Measurements from ENCODE around the gene SHTN1. TPM values are rescaled to one million over a fixed set of nuclear protein-coding genes. Genes with fewer than 3 reads are reported as not detected.

SHTN1 gene
- total and polyA plus RNA-seq, 2 of the 4 experiments (the other 2 are of a cell fraction) = 0.54 to 2.3 TPM

- no TSS peak for BruUV-seq (replicated peaks)
- Histone ChIP-seq H3K4me1 (ENCODE audit: control insufficient read depth, insufficient read depth, low read length) (no peaks in the 10 kb centered on the region), H3K56ac (ENCODE audit: extremely low read depth, insufficient read depth, low read length) (no peak overlapping the region), H3K27ac (ENCODE audit: insufficient read depth, low read length) (no peak overlapping the region), H4K91ac (ENCODE audit: insufficient read depth, low read depth, low read length) (no peak overlapping the region), H3K4me3 (ENCODE audit: insufficient read depth, low read depth, low read length) (no peak overlapping the region), H3K23ac (ENCODE audit: low read depth, low read length) (no peak overlapping the region), H3K27me3 (ENCODE audit: control insufficient read depth, insufficient read depth, low read length) (peaks cover 4% of the 10 kb centered on the region; the same call in 1 of the 2 replicates), H3K79me1 (ENCODE audit: low read depth in 1 of 2, low read length in 2 of 2) (no peaks in the 10 kb centered on the region), H2BK5ac (ENCODE audit: low read depth, low read length, poor library complexity, severe bottlenecking) (no peak overlapping the region), H3K9me1 (ENCODE audit: insufficient read depth, low read length) (no peaks in the 10 kb centered on the region), H2BK120ac (ENCODE audit: low read depth, low read length) (no peak overlapping the region), H3K4me2 (ENCODE audit: low read depth, low read length) (no peak overlapping the region), H2BK15ac (ENCODE audit: low read depth, low read length) (no peak overlapping the region), H2AK9ac (replicated peaks; ENCODE audit: low read depth, low read length, poor library complexity) (no peak overlapping the region), H3K36me3 (ENCODE audit: control insufficient read depth, insufficient read depth, low read length) (no peaks in the 10 kb centered on the region), H3K14ac (replicated peaks; ENCODE audit: low read depth, low read length) (no peak overlapping the region), H3K18ac (ENCODE audit: low read depth, low read length) (no peak overlapping the region), H4K5ac (ENCODE audit: low read depth, low read length) (no peak overlapping the region), H4K8ac (ENCODE audit: low read depth in 2 of 2, low read length in 2 of 2) (no peak overlapping the region), H3K4ac (ENCODE audit: low read depth, low read length) (no peak overlapping the region), H2AFZ (replicated peaks; ENCODE audit: low read length, poor library complexity) (no peak overlapping the region), H3K9me3 (ENCODE audit: control insufficient read depth, insufficient read depth, low read length) (no peaks in the 10 kb centered on the region), H2AK5ac (ENCODE audit: low read depth, low read length) (no peak overlapping the region), H3K9ac (ENCODE audit: low read depth, low read length) (no peak overlapping the region), H4K20me1 (ENCODE audit: insufficient read depth, low read length) (no peaks in the 10 kb centered on the region), H2BK20ac (ENCODE audit: low read depth, low read length) (no peak overlapping the region)
- CTCF ChIA-PET = no interaction called here
- no peak for DNase-seq
- no CpG with 5 or more reads among the region's 2 CpGs for WGBS, 2 experiments (ENCODE audit: extremely low coverage in 2 of 2, insufficient read length in 1 of 2)
- POLR2A ChIA-PET (ENCODE audit: unreplicated experiment) = no interaction called here
- no peak for ATAC-seq (ENCODE audit: low read depth)
- TF ChIP-seq RCOR1 (IDR thresholded peaks at IDR 0.05; ENCODE audit: insufficient replicate concordance, low read length) (no peak), CHD1 (IDR thresholded peaks at IDR 0.05; ENCODE audit: low read depth, low read length) (no peak), CEBPB (IDR thresholded peaks at IDR 0.05; ENCODE audit: low read depth, low read length) (no peak), RFX5 (IDR thresholded peaks at IDR 0.05; ENCODE audit: low read depth, low read length) (no peak), MAZ (IDR thresholded peaks at IDR 0.05; ENCODE audit: borderline replicate concordance, low read depth, low read length) (no peak), SMC3 (IDR thresholded peaks at IDR 0.05; ENCODE audit: low read depth, low read length) (no peak), RAD21 (IDR thresholded peaks at IDR 0.05; ENCODE audit: low read length) (no peak), MXI1 (IDR thresholded peaks at IDR 0.05; ENCODE audit: borderline replicate concordance, low read depth, low read length) (no peak), MAFK (IDR thresholded peaks at IDR 0.05; ENCODE audit: low read depth, low read length) (no peak), FOS (IDR thresholded peaks at IDR 0.05; ENCODE audit: low read depth, low read length) (no peak), NFE2L2 (IDR thresholded peaks at IDR 0.05; ENCODE audit: low read depth, low read length) (no peak), ELK1 (IDR thresholded peaks at IDR 0.05; ENCODE audit: borderline replicate concordance, low read depth, low read length) (no peak), BHLHE40 (IDR thresholded peaks at IDR 0.05; ENCODE audit: low read depth, low read length) (no peak), POLR2A (IDR thresholded peaks at IDR 0.05; ENCODE audit: low read depth, low read length) (no peak)
- TF ChIP-seq, protein P1, sequence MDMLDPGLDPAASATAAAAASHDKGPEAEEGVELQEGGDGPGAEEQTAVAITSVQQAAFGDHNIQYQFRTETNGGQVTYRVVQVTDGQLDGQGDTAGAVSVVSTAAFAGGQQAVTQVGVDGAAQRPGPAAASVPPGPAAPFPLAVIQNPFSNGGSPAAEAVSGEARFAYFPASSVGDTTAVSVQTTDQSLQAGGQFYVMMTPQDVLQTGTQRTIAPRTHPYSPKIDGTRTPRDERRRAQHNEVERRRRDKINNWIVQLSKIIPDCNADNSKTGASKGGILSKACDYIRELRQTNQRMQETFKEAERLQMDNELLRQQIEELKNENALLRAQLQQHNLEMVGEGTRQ (IDR thresholded peaks at IDR 0.05; ENCODE audit: low read depth, low read length) = no peak
- TF ChIP-seq, protein P2, sequence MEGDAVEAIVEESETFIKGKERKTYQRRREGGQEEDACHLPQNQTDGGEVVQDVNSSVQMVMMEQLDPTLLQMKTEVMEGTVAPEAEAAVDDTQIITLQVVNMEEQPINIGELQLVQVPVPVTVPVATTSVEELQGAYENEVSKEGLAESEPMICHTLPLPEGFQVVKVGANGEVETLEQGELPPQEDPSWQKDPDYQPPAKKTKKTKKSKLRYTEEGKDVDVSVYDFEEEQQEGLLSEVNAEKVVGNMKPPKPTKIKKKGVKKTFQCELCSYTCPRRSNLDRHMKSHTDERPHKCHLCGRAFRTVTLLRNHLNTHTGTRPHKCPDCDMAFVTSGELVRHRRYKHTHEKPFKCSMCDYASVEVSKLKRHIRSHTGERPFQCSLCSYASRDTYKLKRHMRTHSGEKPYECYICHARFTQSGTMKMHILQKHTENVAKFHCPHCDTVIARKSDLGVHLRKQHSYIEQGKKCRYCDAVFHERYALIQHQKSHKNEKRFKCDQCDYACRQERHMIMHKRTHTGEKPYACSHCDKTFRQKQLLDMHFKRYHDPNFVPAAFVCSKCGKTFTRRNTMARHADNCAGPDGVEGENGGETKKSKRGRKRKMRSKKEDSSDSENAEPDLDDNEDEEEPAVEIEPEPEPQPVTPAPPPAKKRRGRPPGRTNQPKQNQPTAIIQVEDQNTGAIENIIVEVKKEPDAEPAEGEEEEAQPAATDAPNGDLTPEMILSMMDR (conservative IDR thresholded peaks at IDR 0.05; ENCODE audit: low read depth, low read length) = no peak
- dilution Hi-C loops (cut with HindIII; ENCODE audit: low sequenced_read_pairs, unreplicated experiment) (no loop called here), in situ Hi-C loops (cut with MboI; ENCODE audit: low sequenced_read_pairs) (no loop called here), intact Hi-C loops (cut with micrococcal nuclease) (no loop called here)
Measured at GRCh38 chr10:116878123-116878522, 126.9 kb downstream of the SHTN1 start.
